RWPE2 (cell line): Measurements from ENCODE around the gene USP15.
"Not testable (repeated sequence)": the region's sequence is repeated elsewhere in the genome, so short reads cannot be mapped to it uniquely, and the experiment has no call there.

Experiments
- ATAC-seq: fragments of 200-7000 bp; cut with Tn5 transposase; 3 replicates; pipeline ENCODE4 v1.9.1; 2021; ENCODE audit warnings: low read depth
- DNase-seq: peaks from one replicate; pipeline ENCODE4 v3.0.0-alpha.2; 2020; ENCODE audit warnings: low spot score
- H3K27ac ChIP-seq: fragments of 450-650 bp; 2 replicates; pipeline ENCODE4 v1.5.1; 2017; ENCODE audit warnings: mild to moderate bottlenecking; ENCODE audit not compliant: poor library complexity, severe bottlenecking
- H3K27me3 ChIP-seq: fragments of 250-450 bp; sonication (Bioruptor Pico); 2 replicates; pipeline ENCODE4 v1.5.1; 2021; ENCODE audit warnings: mild to moderate bottlenecking, moderate library complexity; ENCODE audit not compliant: insufficient read depth, poor library complexity, severe bottlenecking
- H3K36me3 ChIP-seq: fragments of 250-450 bp; sonication (Bioruptor Pico); 2 replicates; pipeline ENCODE4 v1.5.1; 2020; ENCODE audit warnings: low read depth, mild to moderate bottlenecking, moderate library complexity
- H3K4me1 ChIP-seq: fragments of 250-450 bp; sonication (Bioruptor Pico); 2 replicates; pipeline ENCODE4 v1.5.1; 2021; ENCODE audit warnings: mild to moderate bottlenecking, moderate library complexity; ENCODE audit not compliant: insufficient read depth, poor library complexity, severe bottlenecking
- H3K4me3 ChIP-seq: fragments of 250-450 bp; sonication (Bioruptor Pico); 2 replicates; pipeline ENCODE4 v1.5.1; 2021; ENCODE audit warnings: mild to moderate bottlenecking, moderate library complexity; ENCODE audit not compliant: severe bottlenecking
- H3K9me3 ChIP-seq: fragments of 250-450 bp; sonication (Bioruptor Pico); 2 replicates; pipeline ENCODE4 v1.5.1; 2021; ENCODE audit warnings: mild to moderate bottlenecking, moderate library complexity; ENCODE audit not compliant: severe bottlenecking
- TF ChIP-seq, protein P1 (sequence below): fragments of 450-650 bp; IDR thresholded peaks from one replicate; pipeline ENCODE4 v1.5.1; 2017; ENCODE audit warnings: mild to moderate bottlenecking, moderate library complexity; ENCODE audit not compliant: poor library complexity, severe bottlenecking

The USP15 gene

DNA sequence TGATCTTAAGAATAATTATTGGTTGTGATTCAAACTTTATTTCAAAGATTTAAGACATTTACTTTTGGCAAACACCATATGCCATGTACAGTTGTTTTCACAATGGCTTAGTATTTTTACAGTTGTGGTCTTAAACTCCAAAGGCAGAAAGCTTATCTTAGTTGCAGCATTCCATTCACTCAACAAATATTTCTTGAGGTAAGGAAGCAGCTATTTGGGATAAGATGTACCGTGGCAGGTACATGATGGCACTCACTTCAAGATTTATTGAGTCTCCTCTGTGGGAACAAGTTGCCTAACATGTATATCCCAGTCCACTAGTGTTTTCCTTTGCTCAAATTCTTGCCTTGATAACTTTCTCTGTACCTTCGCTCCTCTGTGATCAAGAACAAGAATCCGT, 198.4 kb downstream of the USP15 start:
- ATAC-seq = no peak
- H3K36me3 ChIP-seq = no peaks in the 10 kb centered on the region
- TF ChIP-seq, protein P1, sequence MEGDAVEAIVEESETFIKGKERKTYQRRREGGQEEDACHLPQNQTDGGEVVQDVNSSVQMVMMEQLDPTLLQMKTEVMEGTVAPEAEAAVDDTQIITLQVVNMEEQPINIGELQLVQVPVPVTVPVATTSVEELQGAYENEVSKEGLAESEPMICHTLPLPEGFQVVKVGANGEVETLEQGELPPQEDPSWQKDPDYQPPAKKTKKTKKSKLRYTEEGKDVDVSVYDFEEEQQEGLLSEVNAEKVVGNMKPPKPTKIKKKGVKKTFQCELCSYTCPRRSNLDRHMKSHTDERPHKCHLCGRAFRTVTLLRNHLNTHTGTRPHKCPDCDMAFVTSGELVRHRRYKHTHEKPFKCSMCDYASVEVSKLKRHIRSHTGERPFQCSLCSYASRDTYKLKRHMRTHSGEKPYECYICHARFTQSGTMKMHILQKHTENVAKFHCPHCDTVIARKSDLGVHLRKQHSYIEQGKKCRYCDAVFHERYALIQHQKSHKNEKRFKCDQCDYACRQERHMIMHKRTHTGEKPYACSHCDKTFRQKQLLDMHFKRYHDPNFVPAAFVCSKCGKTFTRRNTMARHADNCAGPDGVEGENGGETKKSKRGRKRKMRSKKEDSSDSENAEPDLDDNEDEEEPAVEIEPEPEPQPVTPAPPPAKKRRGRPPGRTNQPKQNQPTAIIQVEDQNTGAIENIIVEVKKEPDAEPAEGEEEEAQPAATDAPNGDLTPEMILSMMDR = no peak
- no peaks in the 10 kb centered on the region for H3K27me3 ChIP-seq
- no peak for DNase-seq
- H3K4me1 ChIP-seq = no peaks in the 10 kb centered on the region
- no peak overlapping the region for H3K27ac ChIP-seq
- H3K9me3 ChIP-seq = no peaks in the 10 kb centered on the region
- no peak overlapping the region for H3K4me3 ChIP-seq

DNA sequence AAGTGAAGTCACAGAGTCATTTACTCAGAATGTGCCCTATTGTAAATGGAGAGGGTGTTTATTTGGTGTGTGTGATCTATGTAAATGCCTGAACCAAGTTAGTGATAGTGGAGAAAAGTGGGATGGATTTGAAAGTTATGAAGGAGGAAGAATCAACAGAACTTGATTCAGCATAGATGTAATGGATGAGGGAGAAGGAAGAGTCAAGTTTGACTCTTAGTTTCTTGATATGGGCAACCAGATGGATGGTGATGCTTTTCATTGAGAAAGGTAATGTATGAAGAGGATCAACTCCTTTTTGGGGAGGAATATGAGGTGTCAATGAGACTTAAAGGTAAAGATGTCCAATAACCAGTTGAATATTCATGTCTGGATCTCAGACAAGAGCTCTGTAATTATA, 199.8 kb downstream of the USP15 start:
- Histone ChIP-seq H3K27ac (no peak overlapping the region), H3K4me1 (no peaks in the 10 kb centered on the region), H3K27me3 (no peaks in the 10 kb centered on the region), H3K4me3 (no peak overlapping the region), H3K9me3 (peaks cover 4% of the 10 kb centered on the region), H3K36me3 (no peaks in the 10 kb centered on the region)
- no peak for ATAC-seq
- TF ChIP-seq, protein P1 = no peak
- DNase-seq = no peak

DNA sequence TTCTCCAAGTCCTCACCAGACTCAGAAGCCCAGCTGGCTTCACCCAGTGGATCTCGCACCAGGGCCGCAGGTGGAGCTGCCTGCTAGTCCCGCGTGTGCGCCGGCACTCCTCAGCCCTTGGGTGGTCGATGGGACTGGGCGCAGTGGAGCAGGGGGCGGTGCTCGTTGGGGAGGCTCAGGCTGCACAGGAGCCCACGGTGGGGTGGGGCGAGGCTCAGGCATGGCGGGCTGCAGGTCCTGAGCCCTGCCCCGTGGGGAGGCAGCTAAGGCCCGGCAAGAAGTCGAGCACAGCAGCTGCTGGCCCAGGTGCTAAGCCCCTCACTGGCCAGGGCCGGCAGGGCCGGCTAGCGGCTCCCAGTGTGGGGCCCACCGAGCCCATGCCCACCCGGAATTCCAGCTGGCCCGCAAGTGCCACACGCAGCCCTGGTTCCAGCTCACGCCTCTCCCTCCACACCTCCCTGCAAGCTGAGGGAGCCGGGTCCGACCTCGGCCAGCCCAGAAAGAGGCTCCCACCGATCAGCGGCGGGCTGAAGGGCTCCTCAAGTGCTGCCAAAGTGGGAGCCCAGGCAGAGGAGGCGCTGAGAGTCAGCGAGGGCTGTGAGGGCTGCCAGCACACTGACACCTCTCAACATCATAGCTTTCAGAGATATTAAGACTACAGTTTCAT, 201.1 kb downstream of the USP15 start:
- ATAC-seq, H3K27me3 ChIP-seq, H3K4me3 ChIP-seq, H3K27ac ChIP-seq, H3K9me3 ChIP-seq, H3K36me3 ChIP-seq, H3K4me1 ChIP-seq, DNase-seq: not testable (repeated sequence)

DNA sequence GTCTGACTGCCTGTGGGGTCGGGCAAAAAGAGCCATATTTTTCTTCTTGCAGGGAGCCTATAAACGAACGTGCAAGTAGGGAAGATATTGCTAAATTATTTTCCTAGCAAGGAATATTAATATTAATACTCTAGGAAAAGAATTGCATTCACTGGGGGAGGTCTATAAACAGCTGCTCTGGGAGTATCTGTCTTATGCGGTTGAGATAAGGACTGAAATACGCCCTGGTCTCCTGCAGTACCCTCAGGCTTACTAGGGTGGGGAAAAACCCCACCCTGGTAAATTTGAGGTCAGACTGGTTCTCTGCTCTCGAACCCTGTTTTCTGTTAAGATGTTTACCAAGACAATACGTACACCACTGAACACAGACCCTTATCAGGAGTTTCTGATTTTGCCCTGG, 203.0 kb downstream of the USP15 start:
- not testable (repeated sequence) for H3K27me3 ChIP-seq, H3K4me1 ChIP-seq, ATAC-seq

More for the DNA sequence above, 203.0 kb downstream of the USP15 start:
- not testable (repeated sequence) for H3K9me3 ChIP-seq, H3K4me3 ChIP-seq, H3K36me3 ChIP-seq, DNase-seq, H3K27ac ChIP-seq
